Ectodermal cell (in vitro differentiated cells): Measurements from ENCODE around the gene MT1F.

Source experiments
- H3K27ac ChIP-seq: 2 replicates; pipeline ENCODE4 v1.7.0; 2013; ENCODE audit warnings: mild to moderate bottlenecking, low read depth, low read length; ENCODE audit not compliant: insufficient read depth, poor library complexity, severe bottlenecking
- H3K27me3 ChIP-seq: 2 replicates; pipeline ENCODE4 v1.7.0; 2013; ENCODE audit warnings: mild to moderate bottlenecking, low read length; ENCODE audit not compliant: insufficient read depth, control insufficient read depth, poor library complexity, severe bottlenecking
- H3K36me3 ChIP-seq: one replicate; pipeline ENCODE4 v1.7.0; 2013; ENCODE audit warnings: low read length; ENCODE audit not compliant: control insufficient read depth, insufficient read depth
- H3K4me1 ChIP-seq: one replicate; pipeline ENCODE4 v1.7.0; 2013; ENCODE audit warnings: low read length; ENCODE audit not compliant: control insufficient read depth, insufficient read depth
- H3K4me3 ChIP-seq: 2 replicates; pipeline ENCODE4 v1.7.0; 2013; ENCODE audit warnings: low read depth, low read length, control low read depth; ENCODE audit not compliant: insufficient read depth
- H3K9me3 ChIP-seq: 2 replicates; pipeline ENCODE4 v1.7.0; 2013; ENCODE audit warnings: mild to moderate bottlenecking, low read length, moderate library complexity; ENCODE audit not compliant: control insufficient read depth
- WGBS, 2 experiments: methylation state at CpG; one replicate each; pipeline ENCODE4 v1.1.7; 2013; ENCODE audit warnings: missing lambda C conversion rate in 2 of 2; 5-methylcytosine and 5-hydroxymethylcytosine counted together

MT1F gene

GRCh38 chr16:56625943-56626654 is 31.7 kb upstream of the MT1F start:
- no peak overlapping the region for H3K4me3 ChIP-seq
- H3K36me3 ChIP-seq = no peaks in the 10 kb centered on the region
- peaks cover 81% of the 10 kb centered on the region for H3K27me3 ChIP-seq
- H3K27ac ChIP-seq = no peak overlapping the region
- no peaks in the 10 kb centered on the region for H3K4me1 ChIP-seq
- H3K9me3 ChIP-seq = no peaks in the 10 kb centered on the region
- 19 to 27% methylated on average over 16 of the region's 16 CpGs for WGBS, 2 experiments

GRCh38 chr16:56626685-56627084 is 31.1 kb upstream of the MT1F start:
- Histone ChIP-seq H3K4me1 (no peaks in the 10 kb centered on the region), H3K27ac (no peak overlapping the region), H3K9me3 (no peaks in the 10 kb centered on the region), H3K36me3 (no peaks in the 10 kb centered on the region), H3K4me3 (no peak overlapping the region), H3K27me3 (peaks cover 82% of the 10 kb centered on the region)
- WGBS, 2 experiments = 54 to 57% methylated on average over 7 of the region's 7 CpGs

DNA sequence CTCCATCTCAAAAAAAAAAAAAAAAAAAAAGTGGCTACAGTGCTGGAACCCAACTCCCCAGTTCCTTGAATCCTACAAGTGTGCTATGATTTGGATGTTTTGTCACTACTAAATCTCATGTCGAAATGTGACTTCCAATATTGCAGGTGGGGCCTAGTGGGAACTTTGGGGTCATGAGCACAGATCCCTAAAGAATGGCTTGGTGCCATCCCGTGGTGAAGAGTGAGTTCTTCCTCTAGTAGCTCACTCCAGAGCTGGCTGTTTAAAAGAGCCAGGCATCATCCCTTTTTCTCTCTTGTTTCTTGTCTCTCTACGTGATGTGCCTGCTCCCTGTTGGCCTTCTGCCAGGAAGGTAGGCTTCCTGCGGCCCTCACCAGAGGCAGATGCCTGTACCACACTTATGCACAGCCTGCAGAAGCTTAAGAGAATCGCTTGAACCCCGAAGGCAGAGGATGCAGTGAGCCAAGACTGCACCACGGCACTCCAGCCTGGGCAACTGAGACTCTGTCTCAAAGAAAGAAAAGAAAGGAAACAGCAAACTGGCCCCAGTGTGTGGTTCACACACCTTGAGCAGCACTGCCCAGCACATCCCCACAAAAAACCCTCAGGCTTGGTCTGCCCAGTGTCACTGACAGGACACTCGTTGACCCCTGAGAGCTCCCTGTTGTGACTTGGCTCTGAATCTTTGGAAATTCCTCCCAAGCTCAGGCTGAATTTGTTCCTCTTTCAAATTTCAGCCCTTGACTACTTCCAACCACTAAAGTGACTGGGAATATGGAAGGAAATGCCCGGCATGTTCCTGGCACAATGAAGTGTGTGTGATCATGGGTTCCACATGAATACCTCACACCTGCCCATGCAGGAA is 29.0 kb upstream of the MT1F start:
- H3K4me1 ChIP-seq = no peaks in the 10 kb centered on the region
- no peaks in the 10 kb centered on the region for H3K36me3 ChIP-seq
- no peak overlapping the region for H3K4me3 ChIP-seq
- peaks cover 94% of the 10 kb centered on the region for H3K27me3 ChIP-seq
- no peak overlapping the region for H3K27ac ChIP-seq
- H3K9me3 ChIP-seq = no peaks in the 10 kb centered on the region
- 76 to 84% methylated on average over 9 of the region's 9 CpGs for WGBS, 2 experiments

- Histone ChIP-seq H3K9me3 (no peaks in the 10 kb centered on the region), H3K27ac (no peak overlapping the region), H3K4me1 (no peaks in the 10 kb centered on the region), H3K36me3 (no peaks in the 10 kb centered on the region), H3K4me3 (no peak overlapping the region), H3K27me3 (peaks cover 96% of the 10 kb centered on the region)
- 86 to 87% methylated on average over 3 of the region's 3 CpGs for WGBS, 2 experiments
These were observed 28.2 kb upstream of the MT1F start for GRCh38 chr16:56629531-56629930.

GRCh38 chr16:56630134-56630533 is 27.6 kb upstream of the MT1F start:
- Histone ChIP-seq H3K36me3 (no peaks in the 10 kb centered on the region), H3K27me3 (peaks cover 96% of the 10 kb centered on the region), H3K27ac (no peak overlapping the region), H3K4me3 (no peak overlapping the region), H3K9me3 (no peaks in the 10 kb centered on the region), H3K4me1 (no peaks in the 10 kb centered on the region)
- 78 to 90% methylated on average over 3 of the region's 3 CpGs for WGBS, 2 experiments

DNA sequence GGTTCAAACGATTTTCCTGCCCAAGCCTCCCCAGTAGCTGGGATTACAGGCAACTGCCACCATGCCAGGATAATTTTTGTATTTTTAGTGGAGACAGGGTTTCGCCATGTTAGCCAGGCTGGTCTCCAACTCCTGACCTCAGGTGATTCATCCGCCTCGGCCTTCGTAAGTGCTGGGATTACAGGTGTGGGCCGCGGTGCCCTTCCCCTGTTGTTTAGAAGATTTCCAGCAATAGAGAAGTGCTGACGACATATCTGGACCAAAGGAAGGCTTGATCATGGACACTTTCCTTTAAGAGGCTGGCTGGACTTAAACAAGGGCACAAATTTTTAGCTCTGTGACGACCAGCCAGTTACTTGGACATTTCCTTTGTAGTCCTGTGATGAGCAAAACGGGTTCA is 26.6 kb upstream of the MT1F start:
- no peak overlapping the region for H3K4me3 ChIP-seq
- no peak overlapping the region for H3K27ac ChIP-seq
- peaks cover 96% of the 10 kb centered on the region for H3K27me3 ChIP-seq
- 61 to 62% methylated on average over 10 of the region's 10 CpGs for WGBS, 2 experiments
- H3K36me3 ChIP-seq = no peaks in the 10 kb centered on the region
- no peaks in the 10 kb centered on the region for H3K4me1 ChIP-seq
- H3K9me3 ChIP-seq = no peaks in the 10 kb centered on the region

DNA sequence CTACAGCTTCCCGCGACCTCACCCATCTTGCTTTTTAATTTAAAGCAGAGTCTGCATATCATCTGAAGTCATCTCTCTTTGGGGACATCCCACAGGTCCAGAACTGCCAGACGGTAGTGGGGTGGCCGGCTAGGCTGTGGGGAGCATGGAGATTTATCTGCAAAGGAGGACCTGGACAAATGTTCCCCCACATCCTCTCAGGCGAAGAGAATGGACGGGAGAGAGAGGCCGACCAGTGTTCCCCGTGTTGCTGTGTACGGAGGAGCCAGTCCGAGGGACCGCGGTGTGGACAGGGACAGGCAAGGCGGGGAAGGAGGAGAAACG is 26.0 kb upstream of the MT1F start:
- no peaks in the 10 kb centered on the region for H3K9me3 ChIP-seq
- H3K4me1 ChIP-seq = no peaks in the 10 kb centered on the region
- peaks cover 96% of the 10 kb centered on the region for H3K27me3 ChIP-seq
- WGBS, 2 experiments = 11 to 13% methylated on average over 14 of the region's 14 CpGs
- peak overlapping the region; percentile 10 for H3K4me3 ChIP-seq
- no peaks in the 10 kb centered on the region for H3K36me3 ChIP-seq
- no peak overlapping the region for H3K27ac ChIP-seq

- H3K4me3 ChIP-seq = peak within 1 kb of the TSS; percentile 10
These were observed 25.5 kb upstream of the MT1F start, which contains the start of gene MT1M for GRCh38 chr16:56632156-56632847. TSS of gene MT1M (plus strand) at chr16:56632659. CDS start at chr16:56632732, 73 bp downstream.

DNA sequence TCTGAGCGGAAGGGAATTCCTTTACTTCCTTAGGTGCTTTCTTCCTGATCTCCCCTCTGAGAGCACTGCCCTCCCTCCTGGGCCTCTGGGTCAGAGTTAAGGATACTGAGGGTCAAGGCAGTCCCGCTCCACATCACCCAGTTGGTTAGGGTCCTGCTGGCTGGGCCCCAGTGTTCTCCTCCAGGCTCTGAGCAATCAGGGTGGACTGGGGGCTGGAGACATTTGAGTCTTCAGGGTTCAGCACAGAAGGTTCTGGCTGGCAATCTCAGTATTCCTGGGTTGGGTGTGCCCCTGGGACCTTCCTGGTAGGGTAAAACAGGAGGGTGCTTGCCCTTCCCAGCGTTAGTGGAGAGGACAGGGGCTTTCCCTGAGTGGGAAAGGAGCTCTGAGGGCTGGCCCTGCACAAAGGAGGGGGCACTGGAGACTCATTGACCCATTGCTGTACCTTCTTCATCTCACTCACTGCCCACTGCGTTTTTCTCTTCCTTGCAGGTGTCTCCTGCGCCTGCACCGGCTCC is 24.9 kb upstream of the MT1F start:
- Histone ChIP-seq H3K36me3 (no peaks in the 10 kb centered on the region), H3K4me3 (no peak overlapping the region)

More at GRCh38 chr16:56632156-56632847, 25.5 kb upstream of the MT1F start, which contains the start of gene MT1M:
- WGBS, 2 experiments = 1% methylated on average over 61 of the region's 61 CpGs
- H3K27ac ChIP-seq = no peak within 1 kb of the TSS
- H3K36me3 ChIP-seq = no peaks in the 10 kb centered on the region
- no peaks in the 10 kb centered on the region for H3K4me1 ChIP-seq
- H3K9me3 ChIP-seq = no peaks in the 10 kb centered on the region
- peaks cover 96% of the 10 kb centered on the region for H3K27me3 ChIP-seq

GRCh38 chr16:56633535-56633934 is 24.2 kb upstream of the MT1F start:
- no peak overlapping the region for H3K4me3 ChIP-seq
- H3K36me3 ChIP-seq = no peaks in the 10 kb centered on the region
- H3K4me1 ChIP-seq = no peaks in the 10 kb centered on the region
- H3K9me3 ChIP-seq = no peaks in the 10 kb centered on the region
- peaks cover 100% of the 10 kb centered on the region for H3K27me3 ChIP-seq
- no peak overlapping the region for H3K27ac ChIP-seq
- WGBS, 2 experiments = 37 to 43% methylated on average over 7 of the region's 7 CpGs

More for the DNA sequence above, 24.9 kb upstream of the MT1F start:
- Histone ChIP-seq H3K27me3 (peaks cover 99% of the 10 kb centered on the region), H3K4me1 (no peaks in the 10 kb centered on the region), H3K9me3 (no peaks in the 10 kb centered on the region), H3K27ac (no peak overlapping the region)
- WGBS, 2 experiments = 4 to 6% methylated on average over 6 of the region's 6 CpGs
